IMR-90 (cell line): Measurements from ENCODE around the gene SNTG2. TPM values are rescaled to one million over a fixed set of nuclear protein-coding genes. Genes with fewer than 3 reads are reported as not detected.

Source experiments
- ATAC-seq: fragments of 200-7000 bp; cut with Tn5 transposase; 2 replicates; pipeline ENCODE4 v1.9.1; 2020; ENCODE audit warnings: low read depth, mild to moderate bottlenecking, moderate library complexity
- BruUV-seq: library from RNA; stranded (reverse); fragments of 400-500 nt; replicated peaks from 2 replicates; lab custom pipeline; 2021; lab: Mats Ljungman, UMichigan
- CTCF ChIA-PET: fragments of 300-600 bp; formaldehyde crosslinking; extraction: SDS; loops from one replicate; lab custom pipeline; 2021; ENCODE audit warnings: antibody characterized with exemption; lab: Yijun Ruan, JAX
- POLR2A ChIA-PET: fragments of 300-600 bp; sonication (Branson Sonifier 250); formaldehyde crosslinking; loops from one replicate; lab custom pipeline; 2022; ENCODE audit warnings: antibody characterized with exemption; ENCODE audit not compliant: unreplicated experiment; lab: Charles Lee
- DNase-seq: peaks from one replicate; pipeline ENCODE4 v3.0.0; 2013
- H2AFZ ChIP-seq: replicated peaks from 2 replicates; pipeline ENCODE3; 2013; ENCODE audit warnings: low read length, mild to moderate bottlenecking; ENCODE audit not compliant: poor library complexity
- H2AK5ac ChIP-seq: 2 replicates; pipeline ENCODE4 v1.6.1; 2013; ENCODE audit warnings: low read depth, low read length, inconsistent platforms
- H2AK9ac ChIP-seq: replicated peaks from 2 replicates; pipeline ENCODE3; 2013; ENCODE audit warnings: mild to moderate bottlenecking, low read depth, low read length, moderate library complexity; ENCODE audit not compliant: poor library complexity
- H2BK120ac ChIP-seq: 2 replicates; pipeline ENCODE4 v1.6.1; 2013; ENCODE audit warnings: low read depth, low read length, inconsistent platforms
- H2BK15ac ChIP-seq: 3 replicates; pipeline ENCODE4 v1.6.1; 2013; ENCODE audit warnings: low read depth, low read length, inconsistent platforms
- H2BK20ac ChIP-seq: 2 replicates; pipeline ENCODE4 v1.6.1; 2013; ENCODE audit warnings: low read depth, mild to moderate bottlenecking, inconsistent platforms, low read length, moderate library complexity
- H2BK5ac ChIP-seq: 2 replicates; pipeline ENCODE4 v1.6.1; 2013; ENCODE audit warnings: mild to moderate bottlenecking, low read depth, low read length, inconsistent platforms; ENCODE audit not compliant: poor library complexity, severe bottlenecking
- H3K14ac ChIP-seq: replicated peaks from 2 replicates; pipeline ENCODE4 v1.6.1; 2013; ENCODE audit warnings: low read depth, low read length, inconsistent platforms
- H3K18ac ChIP-seq: 2 replicates; pipeline ENCODE4 v1.6.1; 2013; ENCODE audit warnings: low read depth, low read length, control low read depth
- H3K23ac ChIP-seq: 2 replicates; pipeline ENCODE4 v1.6.1; 2013; ENCODE audit warnings: low read depth, low read length, inconsistent platforms
- H3K27ac ChIP-seq: 2 replicates; pipeline ENCODE4 v1.5.1; 2013; ENCODE audit warnings: mild to moderate bottlenecking, control low read depth, low read length; ENCODE audit not compliant: insufficient read depth
- H3K27me3 ChIP-seq: 2 replicates; pipeline ENCODE4 v1.6.1; 2013; ENCODE audit warnings: low read length; ENCODE audit not compliant: control insufficient read depth, insufficient read depth
- H3K36me3 ChIP-seq: 2 replicates; pipeline ENCODE4 v1.6.1; 2013; ENCODE audit warnings: low read length, mixed read lengths; ENCODE audit not compliant: control insufficient read depth, insufficient read depth
- H3K4ac ChIP-seq: 2 replicates; pipeline ENCODE4 v1.6.1; 2013; ENCODE audit warnings: low read depth, low read length, inconsistent platforms
- H3K4me1 ChIP-seq: 2 replicates; pipeline ENCODE4 v1.6.1; 2013; ENCODE audit warnings: low read length, mixed read lengths; ENCODE audit not compliant: control insufficient read depth, insufficient read depth
- H3K4me2 ChIP-seq: 2 replicates; pipeline ENCODE4 v1.6.1; 2013; ENCODE audit warnings: low read depth, mild to moderate bottlenecking, control low read depth, low read length, moderate library complexity
- H3K4me3 ChIP-seq: 2 replicates; pipeline ENCODE4 v1.5.1; 2013; ENCODE audit warnings: low read depth, mild to moderate bottlenecking, control low read depth, low read length, moderate library complexity; ENCODE audit not compliant: insufficient read depth
- H3K56ac ChIP-seq: 2 replicates; pipeline ENCODE4 v1.6.1; 2013; ENCODE audit warnings: low read length, inconsistent platforms; ENCODE audit not compliant: insufficient read depth; ENCODE audit errors: extremely low read depth
- H3K79me1 ChIP-seq, 2 experiments: 2 replicates each; pipeline ENCODE4 v1.6.1; 2013; ENCODE audit warnings: low read length in 2 of 2, inconsistent platforms in 1 of 2, low read depth in 1 of 2
- H3K9ac ChIP-seq: 2 replicates; pipeline ENCODE4 v1.6.1; 2013; ENCODE audit warnings: low read depth, low read length, control low read depth
- H3K9me1 ChIP-seq: 2 replicates; pipeline ENCODE4 v1.6.1; 2013; ENCODE audit warnings: low read length, inconsistent platforms; ENCODE audit not compliant: insufficient read depth
- H3K9me3 ChIP-seq: 2 replicates; pipeline ENCODE4 v1.6.1; 2013; ENCODE audit warnings: low read length; ENCODE audit not compliant: control insufficient read depth, insufficient read depth
- H4K20me1 ChIP-seq: 2 replicates; pipeline ENCODE4 v1.6.1; 2013; ENCODE audit warnings: low read length, inconsistent platforms; ENCODE audit not compliant: insufficient read depth
- H4K5ac ChIP-seq: 2 replicates; pipeline ENCODE4 v1.6.1; 2013; ENCODE audit warnings: mild to moderate bottlenecking, low read depth, low read length, control low read depth
- H4K8ac ChIP-seq, 2 experiments: 2 replicates each; pipeline ENCODE4 v1.6.1; 2013; ENCODE audit warnings: low read depth in 2 of 2, low read length in 2 of 2, control low read depth in 1 of 2, inconsistent platforms in 1 of 2
- H4K91ac ChIP-seq: 2 replicates; pipeline ENCODE4 v1.6.1; 2013; ENCODE audit warnings: low read depth, low read length, inconsistent platforms; ENCODE audit not compliant: insufficient read depth
- BHLHE40 ChIP-seq: fragments of 150-350 bp; IDR thresholded peaks from 2 replicates; pipeline ENCODE4 v1.6.1; 2016; ENCODE audit warnings: mild to moderate bottlenecking, low read depth, low read length
- CEBPB ChIP-seq: IDR thresholded peaks from 2 replicates; pipeline ENCODE4 v1.6.1; 2012; ENCODE audit warnings: low read depth, low read length, improper control_type of control experiment
- CHD1 ChIP-seq: IDR thresholded peaks from 2 replicates; pipeline ENCODE4 v1.6.1; 2012; ENCODE audit warnings: low read depth, low read length, improper control_type of control experiment
- FOS ChIP-seq: fragments of 150-350 bp; IDR thresholded peaks from 2 replicates; pipeline ENCODE4 v1.6.1; 2016; ENCODE audit warnings: low read depth, low read length
- MAFK ChIP-seq: IDR thresholded peaks from 2 replicates; pipeline ENCODE4 v1.6.1; 2012; ENCODE audit warnings: low read depth, low read length, improper control_type of control experiment
- MAZ ChIP-seq: IDR thresholded peaks from 2 replicates; pipeline ENCODE4 v1.6.1; 2012; ENCODE audit warnings: low read depth, mild to moderate bottlenecking, low read length, improper control_type of control experiment, moderate library complexity, borderline replicate concordance
- MXI1 ChIP-seq: IDR thresholded peaks from 2 replicates; pipeline ENCODE4 v1.6.1; 2012; ENCODE audit warnings: low read depth, mild to moderate bottlenecking, low read length, moderate library complexity, borderline replicate concordance
- NFE2L2 ChIP-seq: fragments of 150-350 bp; IDR thresholded peaks from 2 replicates; pipeline ENCODE4 v1.6.1; 2016; ENCODE audit warnings: low read depth, mild to moderate bottlenecking, low read length
- POLR2A ChIP-seq: IDR thresholded peaks from 2 replicates; pipeline ENCODE4 v1.6.1; 2012; ENCODE audit warnings: mild to moderate bottlenecking, low read depth, low read length
- RAD21 ChIP-seq: IDR thresholded peaks from 2 replicates; pipeline ENCODE4 v1.6.1; 2012; ENCODE audit warnings: low read length, improper control_type of control experiment
- RCOR1 ChIP-seq: IDR thresholded peaks from 2 replicates; pipeline ENCODE4 v1.6.1; 2012; ENCODE audit warnings: mild to moderate bottlenecking, low read length, improper control_type of control experiment; ENCODE audit not compliant: insufficient replicate concordance
- RFX5 ChIP-seq: IDR thresholded peaks from 2 replicates; pipeline ENCODE4 v1.8.0; 2012; ENCODE audit warnings: low read depth, mild to moderate bottlenecking, low read length, moderate library complexity
- SMC3 ChIP-seq: fragments of 150-350 bp; IDR thresholded peaks from 2 replicates; pipeline ENCODE4 v1.6.1; 2016; ENCODE audit warnings: low read depth, mild to moderate bottlenecking, antibody characterized with exemption, low read length, moderate library complexity
- WGBS, 2 experiments: methylation state at CpG; one replicate each; pipeline versions ENCODE4 v1.1.5 to v1.1.7; 2013; ENCODE audit warnings: missing lambda C conversion rate in 2 of 2; ENCODE audit not compliant: insufficient read length in 1 of 2; ENCODE audit errors: extremely low coverage in 2 of 2; 5-methylcytosine and 5-hydroxymethylcytosine counted together
- dilution Hi-C: fragments of 300-500 bp; cut with HindIII; formaldehyde crosslinking; loops from one replicate; pipeline ENCODE4 v1.14.3; 2018; ENCODE audit warnings: low sequenced_read_pairs; ENCODE audit not compliant: unreplicated experiment
- in situ Hi-C: fragments of 300-500 bp; cut with MboI; formaldehyde crosslinking; loops from 3 replicates; pipeline ENCODE4 v1.14.3; 2019; ENCODE audit warnings: low sequenced_read_pairs, inconsistent platforms, mixed read lengths
- intact Hi-C: fragments of 100-400 bp; cut with micrococcal nuclease; formaldehyde crosslinking; loops from 2 replicates; pipeline ENCODE4 v1.10.0; 2022
- polyA plus RNA-seq, 3 experiments: library from polyadenylated mRNA; depleted of rRNA; stranded (reverse); fragments of >200 nt; gene quantifications; 2 replicates each; pipeline ENCODE4 v1.2.3, GENCODE V29; 2012; ENCODE audit warnings: low replicate concordance in 1 of 3
- total RNA-seq: library from RNA; depleted of rRNA; stranded (reverse); fragments of >200 nt; gene quantifications from 2 replicates; pipeline ENCODE4 v1.2.3, GENCODE V29; 2012
- TF ChIP-seq, protein P1 (sequence below): fragments of 150-350 bp; IDR thresholded peaks from 2 replicates; pipeline ENCODE4 v1.6.1; 2016; ENCODE audit warnings: low read depth, mild to moderate bottlenecking, low read length, moderate library complexity, borderline replicate concordance
- TF ChIP-seq, protein P2 (sequence below): conservative IDR thresholded peaks from 2 replicates; pipeline ENCODE4 v1.5.1; 2012; ENCODE audit warnings: mild to moderate bottlenecking, low read depth, low read length, improper control_type of control experiment
- TF ChIP-seq, protein P3 (sequence below): fragments of 150-350 bp; IDR thresholded peaks from 2 replicates; pipeline ENCODE4 v1.6.1; 2017; ENCODE audit warnings: mild to moderate bottlenecking, antibody characterized with exemption, low read length, low read depth

Gene SNTG2
- total and polyA plus RNA-seq, 2 of the 4 experiments (the other 2 are of a cell fraction) = under 0.01 to 0.17 TPM

DNA sequence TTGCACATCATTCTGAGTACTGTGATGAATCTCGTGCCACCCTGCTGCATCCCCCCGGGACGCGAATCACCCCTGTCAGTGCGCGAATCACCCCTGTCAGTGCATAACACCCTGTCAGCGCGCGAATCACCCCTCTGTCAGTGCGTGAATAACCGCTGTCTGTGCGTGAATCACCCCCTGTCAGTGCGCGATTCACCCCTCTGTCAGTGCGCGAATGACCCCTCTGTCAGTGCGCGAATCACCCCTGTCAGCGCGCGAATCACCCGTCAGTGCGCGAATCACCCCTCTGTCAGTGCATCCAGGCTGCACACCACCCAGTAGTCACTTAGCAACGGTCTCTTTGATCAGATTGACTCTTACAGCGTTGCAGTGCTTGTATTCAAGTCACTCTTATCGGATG, 328.2 kb downstream of the SNTG2 start:
- Histone ChIP-seq H3K9me1 (no peaks in the 10 kb centered on the region; the same call in 1 of the 2 replicates), H2BK120ac (no peak overlapping the region), H3K79me1 (no peaks in the 10 kb centered on the region), H3K14ac (no peak overlapping the region), H2AK9ac (no peak overlapping the region), H3K36me3 (no peaks in the 10 kb centered on the region), H3K9ac (no peak overlapping the region), H3K4me1 (no peaks in the 10 kb centered on the region), H4K20me1 (no peaks in the 10 kb centered on the region), H3K23ac (no peak overlapping the region), H3K27me3 (no peaks in the 10 kb centered on the region), H2BK5ac (no peak overlapping the region), H3K4me2 (no peak overlapping the region), H4K5ac (no peak overlapping the region), H3K4ac (no peak overlapping the region), H2AK5ac (no peak overlapping the region), H3K56ac (no peak overlapping the region), H3K27ac (no peak overlapping the region), H3K4me3 (no peak overlapping the region), H2BK15ac (no peak overlapping the region), H4K91ac (no peak overlapping the region), H2BK20ac (no peak overlapping the region), H2AFZ (no peak overlapping the region), H4K8ac (no peak overlapping the region), H3K18ac (no peak overlapping the region), H3K9me3 (peaks cover 17% of the 10 kb centered on the region)
- ChIA-PET POLR2A (no interaction called here), CTCF (no interaction called here)
- intact Hi-C loops = no loop called here
- no peak for TF ChIP-seq MAZ
- TF ChIP-seq FOS = no peak
- TF ChIP-seq BHLHE40 = no peak
- TF ChIP-seq POLR2A = no peak
- no peak for TF ChIP-seq RAD21
- TF ChIP-seq RFX5 = no peak
- TF ChIP-seq MXI1 = no peak
- no peak for TF ChIP-seq CHD1
- TF ChIP-seq, protein P1, sequence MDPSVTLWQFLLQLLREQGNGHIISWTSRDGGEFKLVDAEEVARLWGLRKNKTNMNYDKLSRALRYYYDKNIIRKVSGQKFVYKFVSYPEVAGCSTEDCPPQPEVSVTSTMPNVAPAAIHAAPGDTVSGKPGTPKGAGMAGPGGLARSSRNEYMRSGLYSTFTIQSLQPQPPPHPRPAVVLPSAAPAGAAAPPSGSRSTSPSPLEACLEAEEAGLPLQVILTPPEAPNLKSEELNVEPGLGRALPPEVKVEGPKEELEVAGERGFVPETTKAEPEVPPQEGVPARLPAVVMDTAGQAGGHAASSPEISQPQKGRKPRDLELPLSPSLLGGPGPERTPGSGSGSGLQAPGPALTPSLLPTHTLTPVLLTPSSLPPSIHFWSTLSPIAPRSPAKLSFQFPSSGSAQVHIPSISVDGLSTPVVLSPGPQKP = no peak
- no peak for TF ChIP-seq RCOR1
- TF ChIP-seq, protein P2, sequence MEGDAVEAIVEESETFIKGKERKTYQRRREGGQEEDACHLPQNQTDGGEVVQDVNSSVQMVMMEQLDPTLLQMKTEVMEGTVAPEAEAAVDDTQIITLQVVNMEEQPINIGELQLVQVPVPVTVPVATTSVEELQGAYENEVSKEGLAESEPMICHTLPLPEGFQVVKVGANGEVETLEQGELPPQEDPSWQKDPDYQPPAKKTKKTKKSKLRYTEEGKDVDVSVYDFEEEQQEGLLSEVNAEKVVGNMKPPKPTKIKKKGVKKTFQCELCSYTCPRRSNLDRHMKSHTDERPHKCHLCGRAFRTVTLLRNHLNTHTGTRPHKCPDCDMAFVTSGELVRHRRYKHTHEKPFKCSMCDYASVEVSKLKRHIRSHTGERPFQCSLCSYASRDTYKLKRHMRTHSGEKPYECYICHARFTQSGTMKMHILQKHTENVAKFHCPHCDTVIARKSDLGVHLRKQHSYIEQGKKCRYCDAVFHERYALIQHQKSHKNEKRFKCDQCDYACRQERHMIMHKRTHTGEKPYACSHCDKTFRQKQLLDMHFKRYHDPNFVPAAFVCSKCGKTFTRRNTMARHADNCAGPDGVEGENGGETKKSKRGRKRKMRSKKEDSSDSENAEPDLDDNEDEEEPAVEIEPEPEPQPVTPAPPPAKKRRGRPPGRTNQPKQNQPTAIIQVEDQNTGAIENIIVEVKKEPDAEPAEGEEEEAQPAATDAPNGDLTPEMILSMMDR = no peak
- TF ChIP-seq MAFK = no peak
- TF ChIP-seq SMC3 = no peak
- TF ChIP-seq NFE2L2 = no peak
- TF ChIP-seq, protein P3, sequence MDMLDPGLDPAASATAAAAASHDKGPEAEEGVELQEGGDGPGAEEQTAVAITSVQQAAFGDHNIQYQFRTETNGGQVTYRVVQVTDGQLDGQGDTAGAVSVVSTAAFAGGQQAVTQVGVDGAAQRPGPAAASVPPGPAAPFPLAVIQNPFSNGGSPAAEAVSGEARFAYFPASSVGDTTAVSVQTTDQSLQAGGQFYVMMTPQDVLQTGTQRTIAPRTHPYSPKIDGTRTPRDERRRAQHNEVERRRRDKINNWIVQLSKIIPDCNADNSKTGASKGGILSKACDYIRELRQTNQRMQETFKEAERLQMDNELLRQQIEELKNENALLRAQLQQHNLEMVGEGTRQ = no peak
- TF ChIP-seq CEBPB = no peak
- DNase-seq (no peak), ATAC-seq (no peak)
- in situ Hi-C loops = no loop called here
- dilution Hi-C loops = no loop called here
- BruUV-seq = no TSS peak
- whole genome bisulfite sequencing, 2 experiments = 84% methylated on average over 15 of the region's 27 CpGs; no CpG with 5 or more reads in 1 of the 2 experiments
